IPS-18c (cell line): Measurements from ENCODE around the gene CYLC2.

ENCODE experiments used
- H3K4me3 ChIP-seq: 2 replicates; pipeline ENCODE4 v1.7.0; 2013; ENCODE audit warnings: low read depth, mild to moderate bottlenecking, low read length, moderate library complexity; ENCODE audit not compliant: insufficient read depth
- H3K9me3 ChIP-seq: one replicate; pipeline ENCODE4 v1.6.1; 2013; ENCODE audit warnings: mild to moderate bottlenecking, low read length, moderate library complexity; ENCODE audit not compliant: control insufficient read depth, insufficient read depth

CYLC2 gene, protein sequence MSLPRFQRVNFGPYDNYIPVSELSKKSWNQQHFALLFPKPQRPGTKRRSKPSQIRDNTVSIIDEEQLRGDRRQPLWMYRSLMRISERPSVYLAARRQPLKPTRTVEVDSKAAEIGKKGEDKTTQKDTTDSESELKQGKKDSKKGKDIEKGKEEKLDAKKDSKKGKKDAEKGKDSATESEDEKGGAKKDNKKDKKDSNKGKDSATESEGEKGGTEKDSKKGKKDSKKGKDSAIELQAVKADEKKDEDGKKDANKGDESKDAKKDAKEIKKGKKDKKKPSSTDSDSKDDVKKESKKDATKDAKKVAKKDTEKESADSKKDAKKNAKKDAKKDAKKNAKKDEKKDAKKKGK

GRCh38 chr9:102995033-102995432 is at the start of gene CYLC2:
Gene CYLC2, plus strand, starts transcription at chr9:102995333. Its CDS starts 48 bp downstream, at chr9:102995381.
- Histone ChIP-seq H3K9me3 (no peaks in the 10 kb centered on the region), H3K4me3 (no peak within 1 kb of the TSS)

DNA sequence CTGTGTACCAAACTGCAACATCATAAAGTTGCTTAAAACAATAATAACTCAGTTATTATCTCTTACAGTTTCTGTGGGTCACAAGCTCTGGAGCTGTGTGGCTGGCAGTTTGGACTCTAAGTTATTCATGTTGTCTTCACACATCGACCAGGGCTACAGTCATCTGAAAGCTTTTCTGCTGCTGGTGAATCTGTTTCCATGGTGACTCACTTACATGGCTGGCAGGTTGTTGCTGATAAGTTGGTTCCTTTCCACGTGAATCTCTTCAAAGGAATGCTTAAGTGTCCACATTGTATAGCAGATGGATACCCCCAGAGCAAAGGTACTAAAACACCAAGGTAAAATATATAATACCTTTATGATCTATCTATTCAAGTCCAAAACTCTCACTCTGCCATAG is 44.8 kb upstream of the CYLC2 start:
- H3K4me3 ChIP-seq: no peak overlapping the region
- H3K9me3 ChIP-seq: no peaks in the 10 kb centered on the region

DNA sequence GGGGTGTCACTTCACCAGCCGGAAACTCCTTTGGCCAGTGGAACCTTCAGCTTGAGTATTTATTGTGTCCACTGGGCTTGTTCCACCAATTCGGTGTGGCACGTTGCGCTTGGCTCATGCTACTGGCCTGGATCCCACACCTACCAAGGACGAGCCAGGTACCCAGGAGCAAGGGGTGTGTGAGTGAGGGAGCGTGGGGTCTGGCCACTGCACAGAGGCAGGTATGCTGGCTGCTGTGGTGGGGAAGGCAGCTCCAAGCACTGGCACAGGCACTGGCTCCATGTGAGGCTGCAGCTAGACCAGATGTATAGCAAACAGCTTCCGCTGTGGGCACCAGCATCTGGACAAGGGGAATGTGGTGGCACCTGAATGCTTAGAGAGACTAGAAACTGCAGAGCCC is 28.1 kb upstream of the CYLC2 start:
- no peak overlapping the region for H3K4me3 ChIP-seq
- no peaks in the 10 kb centered on the region for H3K9me3 ChIP-seq

- Histone ChIP-seq H3K4me3 (no peak overlapping the region), H3K9me3 (no peaks in the 10 kb centered on the region)
Observed at GRCh38 chr9:102967979-102968378, 27.2 kb upstream of the CYLC2 start.

- Histone ChIP-seq H3K4me3 (no peak overlapping the region), H3K9me3 (peaks cover 2% of the 10 kb centered on the region)
Observed at GRCh38 chr9:102972780-102973179, 22.4 kb upstream of the CYLC2 start.

GRCh38 chr9:102974530-102974929 is 20.6 kb upstream of the CYLC2 start:
- Histone ChIP-seq H3K4me3 (no peak overlapping the region), H3K9me3 (peaks cover 2% of the 10 kb centered on the region)

- no peak overlapping the region for H3K4me3 ChIP-seq
- H3K9me3 ChIP-seq: peaks cover 2% of the 10 kb centered on the region
Observed at GRCh38 chr9:102975251-102975650, 19.9 kb upstream of the CYLC2 start.

- no peak overlapping the region for H3K4me3 ChIP-seq
- no peaks in the 10 kb centered on the region for H3K9me3 ChIP-seq
Observed at GRCh38 chr9:102985162-102985895, 9.8 kb upstream of the CYLC2 start.

GRCh38 chr9:102986425-102986824 is 8.7 kb upstream of the CYLC2 start:
- no peak overlapping the region for H3K4me3 ChIP-seq
- no peaks in the 10 kb centered on the region for H3K9me3 ChIP-seq

DNA sequence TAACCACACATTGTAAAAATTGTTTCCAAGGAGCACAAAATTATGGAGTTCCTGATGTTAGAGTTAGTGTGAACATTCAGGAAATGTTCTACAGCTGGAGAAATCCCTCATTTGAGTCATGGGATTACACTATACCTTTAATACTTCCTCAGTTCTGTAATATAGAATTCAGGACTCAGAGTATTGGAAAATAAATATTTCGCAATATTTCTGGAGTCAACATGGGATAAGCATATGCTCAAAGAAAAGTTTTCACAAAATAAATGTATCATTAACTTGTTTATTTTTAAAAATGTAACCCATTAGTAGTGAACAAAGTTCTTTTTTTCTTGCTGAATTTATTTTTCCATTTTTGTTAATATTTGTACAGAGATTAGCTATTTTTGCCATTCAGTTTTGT is 8.6 kb downstream of the CYLC2 start:
- Histone ChIP-seq H3K9me3 (no peaks in the 10 kb centered on the region), H3K4me3 (no peak overlapping the region)

GRCh38 chr9:103014242-103014641 is 19.1 kb downstream of the CYLC2 start:
- Histone ChIP-seq H3K9me3 (no peaks in the 10 kb centered on the region), H3K4me3 (no peak overlapping the region)

- peaks cover 5% of the 10 kb centered on the region for H3K9me3 ChIP-seq
- no peak overlapping the region for H3K4me3 ChIP-seq
Observed at GRCh38 chr9:103025796-103026195, 30.7 kb downstream of the CYLC2 start.

GRCh38 chr9:103037508-103038477 is 42.7 kb downstream of the CYLC2 start:
- Histone ChIP-seq H3K4me3 (no peak overlapping the region), H3K9me3 (no peaks in the 10 kb centered on the region)

DNA sequence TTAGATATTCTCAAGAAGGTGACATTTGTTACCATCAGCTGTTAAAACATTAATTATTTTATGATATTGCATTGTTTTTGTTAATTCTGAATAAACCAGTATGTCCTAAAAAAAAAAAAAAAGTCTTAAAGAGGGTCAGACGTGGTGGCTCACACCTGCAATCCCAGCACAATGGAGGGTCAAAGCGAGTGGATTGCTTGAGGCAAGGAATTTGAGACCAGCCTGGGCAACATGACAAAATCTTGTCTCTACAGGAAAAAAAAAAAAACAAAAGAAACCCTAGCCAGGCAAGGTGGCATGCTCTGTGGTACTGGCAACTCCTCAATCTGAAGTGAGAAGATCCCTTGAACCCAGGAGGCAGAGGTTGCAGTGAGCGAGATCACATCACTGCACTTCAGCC is 46.8 kb downstream of the CYLC2 start:
- Histone ChIP-seq H3K4me3 (no peak overlapping the region), H3K9me3 (no peaks in the 10 kb centered on the region)
